ENCODE data around the gene SPDYE11. TPM values are rescaled to one million over a fixed set of nuclear protein-coding genes. Genes with fewer than 3 reads are reported as not detected.
"Not testable (repeated sequence)": the region's sequence is repeated elsewhere in the genome, so short reads cannot be mapped to it uniquely, and the experiment has no call there.

SPDYE11 gene, protein sequence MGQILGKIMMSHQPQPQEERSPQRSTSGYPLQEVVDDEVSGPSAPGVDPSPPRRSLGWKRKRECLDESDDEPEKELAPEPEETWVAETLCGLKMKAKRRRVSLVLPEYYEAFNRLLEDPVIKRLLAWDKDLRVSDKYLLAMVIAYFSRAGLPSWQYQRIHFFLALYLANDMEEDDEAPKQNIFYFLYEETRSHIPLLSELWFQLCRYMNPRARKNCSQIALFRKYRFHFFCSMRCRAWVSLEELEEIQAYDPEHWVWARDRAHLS
- total RNA-seq = not detected

DNA sequence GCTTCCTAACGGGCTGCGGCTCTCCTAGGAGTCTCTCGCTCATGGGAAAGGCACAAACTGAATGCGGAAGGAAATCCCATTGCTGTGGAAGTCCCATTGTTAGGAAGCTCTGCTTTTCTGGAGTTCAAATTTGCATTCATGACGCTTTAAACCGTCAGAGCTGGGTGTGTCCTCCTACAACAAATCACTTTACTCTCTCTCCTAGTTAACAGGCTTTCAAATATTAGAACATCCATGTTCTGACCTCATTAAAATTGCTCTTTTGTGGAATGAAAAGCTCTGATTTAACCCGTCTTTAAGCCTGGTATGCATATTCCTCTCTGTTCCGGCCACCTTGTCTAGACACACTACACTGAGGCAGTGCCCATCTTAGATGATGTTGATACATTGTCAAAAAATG, at the start of gene SPDYE11:
SPDYE11 (minus strand) TSS at position 101 of the 400 bp plus-strand sequence. CDS start 1,800 bp downstream, outside the sequence.
- not testable (repeated sequence) for DNase-seq, H3K4me1 Mint-ChIP-seq, H3K9me3 Mint-ChIP-seq, H3K27ac Mint-ChIP-seq, H3K4me3 Mint-ChIP-seq, H3K27me3 Mint-ChIP-seq, H3K36me3 Mint-ChIP-seq

DNA sequence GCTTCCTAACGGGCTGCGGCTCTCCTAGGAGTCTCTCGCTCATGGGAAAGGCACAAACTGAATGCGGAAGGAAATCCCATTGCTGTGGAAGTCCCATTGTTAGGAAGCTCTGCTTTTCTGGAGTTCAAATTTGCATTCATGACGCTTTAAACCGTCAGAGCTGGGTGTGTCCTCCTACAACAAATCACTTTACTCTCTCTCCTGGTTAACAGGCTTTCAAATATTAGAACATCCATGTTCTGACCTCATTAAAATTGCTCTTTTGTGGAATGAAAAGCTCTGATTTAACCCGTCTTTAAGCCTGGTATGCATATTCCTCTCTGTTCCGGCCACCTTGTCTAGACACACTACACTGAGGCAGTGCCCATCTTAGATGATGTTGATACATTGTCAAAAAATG, 28.2 kb upstream of the SPDYE11 start, which contains the start of gene SPDYE9:
SPDYE9 (minus strand) TSS at position 101 of the 400 bp plus-strand sequence. CDS start 1,800 bp downstream, outside the sequence.
- H3K27ac Mint-ChIP-seq, H3K4me3 Mint-ChIP-seq, H3K4me1 Mint-ChIP-seq, H3K9me3 Mint-ChIP-seq, H3K36me3 Mint-ChIP-seq, DNase-seq, H3K27me3 Mint-ChIP-seq: not testable (repeated sequence)

DNA sequence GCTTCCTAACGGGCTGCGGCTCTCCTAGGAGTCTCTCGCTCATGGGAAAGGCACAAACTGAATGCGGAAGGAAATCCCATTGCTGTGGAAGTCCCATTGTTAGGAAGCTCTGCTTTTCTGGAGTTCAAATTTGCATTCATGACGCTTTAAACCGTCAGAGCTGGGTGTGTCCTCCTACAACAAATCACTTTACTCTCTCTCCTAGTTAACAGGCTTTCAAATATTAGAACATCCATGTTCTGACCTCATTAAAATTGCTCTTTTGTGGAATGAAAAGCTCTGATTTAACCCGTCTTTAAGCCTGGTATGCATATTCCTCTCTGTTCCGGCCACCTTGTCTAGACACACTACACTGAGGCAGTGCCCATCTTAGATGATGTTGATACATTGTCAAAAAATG, 28.0 kb downstream of the SPDYE11 start, which contains the start of gene SPDYE8:
SPDYE8 (minus strand) TSS at position 101 of the 400 bp plus-strand sequence. CDS start 1,800 bp downstream, outside the sequence.
- not testable (repeated sequence) for H3K4me3 Mint-ChIP-seq, DNase-seq, H3K27me3 Mint-ChIP-seq, H3K4me1 Mint-ChIP-seq, H3K36me3 Mint-ChIP-seq, H3K27ac Mint-ChIP-seq, H3K9me3 Mint-ChIP-seq

DNA sequence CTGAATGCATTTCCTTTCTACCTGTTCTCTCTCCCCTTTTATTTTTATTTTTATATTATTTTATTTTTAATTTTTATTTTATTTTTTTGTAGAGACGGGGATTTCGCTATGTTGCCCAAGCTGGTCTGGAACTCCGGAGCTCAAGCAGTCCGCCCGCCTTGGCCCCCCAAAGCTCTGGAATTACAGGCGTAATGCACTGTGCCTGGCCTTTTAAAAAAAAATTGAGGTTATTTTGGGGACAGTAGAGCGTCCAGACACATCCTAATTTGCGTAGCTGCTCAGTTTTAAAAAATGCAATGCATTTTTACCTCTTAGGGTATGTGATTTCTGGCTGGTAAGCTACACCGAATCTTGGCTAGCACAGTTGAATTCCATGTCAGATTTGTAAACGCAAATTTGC, 51.2 kb downstream of the SPDYE11 start:
- DNase-seq, H3K4me1 Mint-ChIP-seq, H3K36me3 Mint-ChIP-seq, H3K27ac Mint-ChIP-seq, H3K27me3 Mint-ChIP-seq, H3K9me3 Mint-ChIP-seq: not testable (repeated sequence)
- peak overlapping the region; percentile 65 for H3K4me3 Mint-ChIP-seq

DNA sequence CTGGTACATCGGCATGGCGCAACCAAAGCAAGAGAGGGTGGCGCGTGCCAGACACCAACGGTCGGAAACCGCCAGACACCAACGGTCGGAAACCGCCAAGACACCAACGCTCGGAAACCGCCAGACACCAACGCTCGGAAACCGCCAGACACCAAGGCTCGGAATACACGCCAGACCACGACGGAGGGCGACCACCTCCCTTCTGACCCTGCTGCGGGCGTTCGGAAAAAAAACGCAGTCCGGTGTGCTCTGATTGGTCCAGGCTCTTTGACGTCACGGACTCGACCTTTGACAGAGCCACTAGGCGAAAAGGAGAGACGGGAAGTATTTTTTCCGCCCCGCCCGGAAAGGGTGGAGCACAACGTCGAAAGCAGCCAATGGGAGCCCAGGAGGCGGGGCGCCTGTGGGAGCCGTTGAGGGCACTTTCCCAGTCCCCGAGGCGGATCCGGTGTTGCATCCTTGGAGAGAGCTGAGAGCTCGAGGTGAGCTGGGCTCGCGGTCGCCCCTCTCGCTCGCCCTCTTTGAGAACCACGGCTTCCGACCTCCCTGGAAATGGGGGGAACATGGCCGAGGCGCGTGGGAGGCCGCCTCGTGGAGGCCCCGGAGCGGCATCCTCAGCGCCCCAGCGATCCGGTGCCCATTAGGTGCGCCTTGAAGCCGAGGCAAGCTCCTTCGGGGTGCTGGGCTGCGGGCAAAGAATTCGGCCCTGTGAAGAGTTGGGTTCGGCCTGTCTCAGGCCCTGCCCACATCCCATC, 51.8 kb downstream of the SPDYE11 start:
- DNase-seq = peak; percentile 95
- Mint-ChIP-seq H3K27ac (peak overlapping the region; percentile 97), H3K4me3 (peak overlapping the region; percentile 86)
- not testable (repeated sequence) for H3K4me1 Mint-ChIP-seq, H3K27me3 Mint-ChIP-seq, H3K9me3 Mint-ChIP-seq, H3K36me3 Mint-ChIP-seq

DNA sequence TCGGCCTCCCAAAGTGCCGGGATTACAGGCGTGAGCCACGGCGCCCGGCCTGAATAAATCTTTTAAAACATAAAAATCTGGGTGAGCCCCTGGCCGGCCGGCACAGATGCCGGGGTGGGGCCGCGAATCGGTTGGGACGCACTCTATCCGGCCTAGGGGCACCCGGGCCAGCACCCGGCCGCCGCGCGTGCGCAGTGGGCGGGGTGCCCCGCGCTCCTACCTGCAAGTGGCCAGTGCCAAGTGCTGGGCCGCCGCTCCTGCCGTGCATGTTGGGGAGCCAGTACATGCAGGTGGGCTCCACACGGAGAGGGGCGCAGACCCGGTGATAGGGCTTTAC, 52.4 kb downstream of the SPDYE11 start:
- H3K27ac Mint-ChIP-seq = peak overlapping the region; percentile 97

DNA sequence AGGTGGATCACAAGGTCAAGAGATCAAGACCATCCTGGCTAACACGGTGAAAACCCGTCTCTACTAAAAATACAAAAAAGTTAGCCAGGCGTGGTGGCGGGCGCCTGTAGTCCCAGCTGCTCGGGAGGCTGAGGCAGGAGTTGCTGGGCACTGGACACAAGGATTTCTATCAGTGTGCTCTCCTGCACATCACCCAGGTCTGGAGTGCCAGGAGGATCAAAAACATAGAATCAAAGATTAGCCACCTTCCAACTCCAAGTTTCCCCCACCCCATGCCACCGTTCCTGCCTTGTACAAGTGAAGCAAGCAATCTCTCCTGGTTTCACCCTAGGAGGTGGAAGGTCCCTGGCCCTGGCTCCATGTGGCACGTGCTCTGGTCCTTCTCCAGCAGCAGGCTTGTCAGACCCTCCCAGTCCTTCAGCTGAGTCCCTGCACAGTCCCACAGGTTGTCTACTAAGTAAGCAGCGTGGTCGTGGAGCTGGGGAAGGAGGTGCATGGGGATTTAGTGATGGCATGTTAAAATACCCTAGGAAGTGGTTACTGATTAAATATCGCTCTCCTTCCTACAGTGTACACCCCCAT, 59.7 kb downstream of the SPDYE11 start:
- H3K27ac Mint-ChIP-seq, H3K9me3 Mint-ChIP-seq, DNase-seq, H3K4me3 Mint-ChIP-seq, H3K4me1 Mint-ChIP-seq, H3K36me3 Mint-ChIP-seq, H3K27me3 Mint-ChIP-seq: not testable (repeated sequence)

More for the DNA sequence above, 52.4 kb downstream of the SPDYE11 start:
- peak overlapping the region; percentile 86 for H3K4me3 Mint-ChIP-seq
- not testable (repeated sequence) for H3K9me3 Mint-ChIP-seq, H3K4me1 Mint-ChIP-seq, H3K27me3 Mint-ChIP-seq, H3K36me3 Mint-ChIP-seq
- peak; percentile 87 for DNase-seq

Other genes with a start within 250 kb of the SPDYE11 start
- gene TYW1B, start 229.7 kb downstream of the SPDYE11 start, total RNA-seq = 1 to 10 TPM; 3.7 to 3.8 TPM
- gene POM121, start 132.8 kb downstream of the SPDYE11 start, total RNA-seq = 10 to 100 TPM; 82.5 to 86.6 TPM
- under 1 TPM in 1 of 2 experiments, not detected in 1; 0.35 TPM for gene TRIM74, start 88.4 kb downstream of the SPDYE11 start, total RNA-seq
- not detected for gene SPDYE8, start 28.1 kb downstream of the SPDYE11 start, total RNA-seq
- not detected for gene SPDYE9, start 28.1 kb upstream of the SPDYE11 start, total RNA-seq